Fibroblast of lung (primary cell): ENCODE measurements around the gene DRG2. TPM values are rescaled to one million over a fixed set of nuclear protein-coding genes. Genes with fewer than 3 reads are reported as not detected.

Source experiments
- DNase-seq, 2 donors: peaks; one replicate each; pipeline versions ENCODE4 v3.0.0 to v3.0.0-alpha.2; 2010; ENCODE audit warnings: low read depth in 2 of 2
- H2AFZ ChIP-seq: 2 replicates; pipeline ENCODE4 v1.5.1; 2012; ENCODE audit warnings: low read length, control low read depth, inconsistent platforms
- H3K27ac ChIP-seq: 2 replicates; pipeline ENCODE4 v1.5.1; 2011; ENCODE audit warnings: low read length, control low read depth; ENCODE audit not compliant: insufficient read depth
- H3K27me3 ChIP-seq: 2 replicates; pipeline ENCODE4 v1.5.1; 2011; ENCODE audit warnings: mild to moderate bottlenecking, low read length; ENCODE audit not compliant: control insufficient read depth, insufficient read depth
- H3K36me3 ChIP-seq: 2 replicates; pipeline ENCODE4 v1.5.1; 2011; ENCODE audit warnings: low read length; ENCODE audit not compliant: control insufficient read depth, insufficient read depth
- H3K4me1 ChIP-seq: 2 replicates; pipeline ENCODE4 v1.5.1; 2011; ENCODE audit warnings: low read length; ENCODE audit not compliant: control insufficient read depth, insufficient read depth; ENCODE audit errors: extremely low read depth
- H3K4me2 ChIP-seq: 2 replicates; pipeline ENCODE4 v1.5.1; 2011; ENCODE audit warnings: low read length, control low read depth; ENCODE audit not compliant: insufficient read depth; ENCODE audit errors: extremely low read depth
- H3K4me3 ChIP-seq, 4 experiments: fragments of 200-600 bp in 1 of 4; sonication (generic) in 1 of 4; replicated peaks in 1 of 4; 2 replicates each; pipeline ENCODE4 v1.5.1; 2011 to 2016; ENCODE audit warnings: low read length in 4 of 4, low read depth in 3 of 4, mild to moderate bottlenecking in 3 of 4, control low read depth in 2 of 4, inconsistent platforms in 1 of 4, mixed read lengths in 1 of 4; ENCODE audit not compliant: insufficient read depth in 1 of 4; ENCODE audit errors: control extremely low read depth in 1 of 4
- H3K79me2 ChIP-seq: 2 replicates; pipeline ENCODE4 v1.5.1; 2012; ENCODE audit warnings: mild to moderate bottlenecking, low read length, inconsistent platforms; ENCODE audit not compliant: control insufficient read depth, insufficient read depth
- H3K9ac ChIP-seq: 2 replicates; pipeline ENCODE4 v1.5.1; 2011; ENCODE audit warnings: mild to moderate bottlenecking, low read length, control low read depth; ENCODE audit not compliant: insufficient read depth
- H3K9me3 ChIP-seq: 2 replicates; pipeline ENCODE4 v1.5.1; 2012; ENCODE audit warnings: low read depth, low read length; ENCODE audit not compliant: control insufficient read depth, insufficient read depth
- H4K20me1 ChIP-seq: 2 replicates; pipeline ENCODE4 v1.5.1; 2011; ENCODE audit warnings: low read length; ENCODE audit not compliant: control insufficient read depth, insufficient read depth; ENCODE audit errors: extremely low read depth
- EZH2 ChIP-seq: IDR thresholded peaks from 2 replicates; pipeline ENCODE4 v1.5.1; 2012; ENCODE audit warnings: low read length, control low read depth, mild to moderate bottlenecking; ENCODE audit errors: missing control alignments
- polyA plus RNA-seq, 2 donors: library from polyadenylated mRNA; depleted of rRNA in 1 of 2; stranded (reverse) in 1 of 2; unstranded in 1 of 2; fragments of >200 nt; gene quantifications; 2 replicates each; pipeline ENCODE4 v1.2.1, GENCODE V29; 2011 to 2012; ENCODE audit warnings: missing spikeins in 1 of 2
- total RNA-seq: library from RNA; depleted of rRNA; stranded (reverse); fragments of >200 nt; gene quantifications from 2 replicates; pipeline ENCODE4 v1.2.1, GENCODE V29; 2014
- TF ChIP-seq, protein P1 (sequence below), 2 donors: IDR thresholded peaks in 1 of 2; conservative IDR thresholded peaks in 1 of 2; 1 replicate in 1 of 2; 2 replicates in 1 of 2; pipeline ENCODE4 v1.5.1; 2011 to 2012; ENCODE audit warnings: low read length in 2 of 2, control low read depth in 1 of 2, inconsistent platforms in 1 of 2, low read depth in 1 of 2, mild to moderate bottlenecking in 1 of 2

DRG2 gene
- total and polyA plus RNA-seq, 2 donors (not counting 1 experiment from before 2014, with no cell fraction given), result 26.7 to 30.1 TPM

DNA sequence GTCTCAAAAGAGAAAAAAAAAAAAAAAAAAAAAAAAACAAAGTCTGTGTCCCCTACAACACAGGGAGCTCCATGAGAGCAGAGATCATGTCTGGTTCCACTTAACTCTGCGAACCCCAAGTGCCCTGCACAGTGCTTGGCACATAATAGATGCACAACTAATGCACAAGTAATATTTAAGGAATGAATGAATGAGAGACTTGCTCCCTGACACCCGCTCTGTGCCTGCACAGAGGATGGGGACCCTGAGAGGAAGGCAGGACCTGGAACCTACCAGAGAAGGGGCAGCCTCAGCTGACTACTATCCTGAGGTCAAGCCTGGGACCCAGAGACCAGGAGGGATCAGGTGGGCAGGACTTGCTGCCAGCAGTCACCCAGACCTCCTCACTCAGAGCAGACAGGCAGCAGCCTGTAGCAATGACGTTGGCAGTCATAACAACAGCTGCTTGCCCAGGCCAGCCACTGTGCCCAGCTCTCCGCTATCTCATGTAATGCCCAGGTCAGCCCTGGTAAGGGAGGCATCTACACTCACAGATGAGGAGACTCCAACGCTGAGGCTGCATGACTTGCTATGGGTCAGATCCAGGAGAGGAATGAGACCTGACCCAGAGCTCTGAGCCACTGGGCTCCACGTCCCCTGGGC lies 23.7 kb downstream of the DRG2 start:
- H3K4me1 ChIP-seq, result no peaks in the 10 kb centered on the region
- no peak overlapping the region for H3K9ac ChIP-seq
- no peaks in the 10 kb centered on the region for H3K9me3 ChIP-seq
- DNase-seq, result no peak
- H3K79me2 ChIP-seq, result no peaks in the 10 kb centered on the region
- H3K27me3 ChIP-seq, result peaks cover 4% of the 10 kb centered on the region
- H3K36me3 ChIP-seq, result no peaks in the 10 kb centered on the region
- H3K4me3 ChIP-seq, result no peak overlapping the region
- no peak overlapping the region for H3K4me2 ChIP-seq
- H2AFZ ChIP-seq, result no peak overlapping the region
- H3K27ac ChIP-seq, result no peak overlapping the region
- no peaks in the 10 kb centered on the region for H4K20me1 ChIP-seq
- TF ChIP-seq, protein P1, sequence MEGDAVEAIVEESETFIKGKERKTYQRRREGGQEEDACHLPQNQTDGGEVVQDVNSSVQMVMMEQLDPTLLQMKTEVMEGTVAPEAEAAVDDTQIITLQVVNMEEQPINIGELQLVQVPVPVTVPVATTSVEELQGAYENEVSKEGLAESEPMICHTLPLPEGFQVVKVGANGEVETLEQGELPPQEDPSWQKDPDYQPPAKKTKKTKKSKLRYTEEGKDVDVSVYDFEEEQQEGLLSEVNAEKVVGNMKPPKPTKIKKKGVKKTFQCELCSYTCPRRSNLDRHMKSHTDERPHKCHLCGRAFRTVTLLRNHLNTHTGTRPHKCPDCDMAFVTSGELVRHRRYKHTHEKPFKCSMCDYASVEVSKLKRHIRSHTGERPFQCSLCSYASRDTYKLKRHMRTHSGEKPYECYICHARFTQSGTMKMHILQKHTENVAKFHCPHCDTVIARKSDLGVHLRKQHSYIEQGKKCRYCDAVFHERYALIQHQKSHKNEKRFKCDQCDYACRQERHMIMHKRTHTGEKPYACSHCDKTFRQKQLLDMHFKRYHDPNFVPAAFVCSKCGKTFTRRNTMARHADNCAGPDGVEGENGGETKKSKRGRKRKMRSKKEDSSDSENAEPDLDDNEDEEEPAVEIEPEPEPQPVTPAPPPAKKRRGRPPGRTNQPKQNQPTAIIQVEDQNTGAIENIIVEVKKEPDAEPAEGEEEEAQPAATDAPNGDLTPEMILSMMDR (conservative IDR thresholded peaks at IDR 0.05 in 1 of 2, IDR thresholded peaks at IDR 0.05 in 1 of 2; ENCODE audit: low read depth in 1 of 2, low read length in 2 of 2), result no peak
- TF ChIP-seq EZH2, result no peak

DNA sequence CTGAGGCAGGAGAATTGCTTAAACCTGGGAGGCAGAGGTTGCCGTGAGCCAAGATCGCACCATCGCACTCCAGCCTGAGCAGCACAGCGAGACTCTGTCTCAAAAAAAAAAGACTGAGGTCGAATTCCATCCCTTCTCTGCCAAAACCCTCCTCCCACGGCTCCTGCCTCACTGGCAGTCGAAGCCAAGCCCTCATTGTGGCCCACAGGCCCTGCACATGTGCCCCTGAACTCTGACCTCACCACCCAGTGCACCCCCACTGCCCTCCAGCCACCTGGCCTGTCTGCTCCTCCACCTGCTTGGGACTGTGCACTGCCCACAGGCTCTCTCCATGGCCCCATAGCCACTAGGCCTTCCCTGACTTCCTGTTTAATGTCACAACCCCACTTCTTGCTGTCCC lies 27.8 kb downstream of the DRG2 start:
- no peaks in the 10 kb centered on the region for H3K79me2 ChIP-seq
- no peaks in the 10 kb centered on the region for H3K4me1 ChIP-seq
- no peaks in the 10 kb centered on the region for H4K20me1 ChIP-seq
- no peaks in the 10 kb centered on the region for H3K36me3 ChIP-seq
- no peak overlapping the region for H3K4me3 ChIP-seq
- no peak overlapping the region for H3K27ac ChIP-seq
- no peak for DNase-seq
- H2AFZ ChIP-seq, result no peak overlapping the region
- TF ChIP-seq, protein P1 (conservative IDR thresholded peaks at IDR 0.05 in 1 of 2, IDR thresholded peaks at IDR 0.05 in 1 of 2; ENCODE audit: low read depth in 1 of 2, low read length in 2 of 2), result no peak
- no peak for TF ChIP-seq EZH2
- H3K9ac ChIP-seq, result no peak overlapping the region
- no peak overlapping the region for H3K4me2 ChIP-seq
- no peaks in the 10 kb centered on the region for H3K9me3 ChIP-seq
- peaks cover 4% of the 10 kb centered on the region for H3K27me3 ChIP-seq

DNA sequence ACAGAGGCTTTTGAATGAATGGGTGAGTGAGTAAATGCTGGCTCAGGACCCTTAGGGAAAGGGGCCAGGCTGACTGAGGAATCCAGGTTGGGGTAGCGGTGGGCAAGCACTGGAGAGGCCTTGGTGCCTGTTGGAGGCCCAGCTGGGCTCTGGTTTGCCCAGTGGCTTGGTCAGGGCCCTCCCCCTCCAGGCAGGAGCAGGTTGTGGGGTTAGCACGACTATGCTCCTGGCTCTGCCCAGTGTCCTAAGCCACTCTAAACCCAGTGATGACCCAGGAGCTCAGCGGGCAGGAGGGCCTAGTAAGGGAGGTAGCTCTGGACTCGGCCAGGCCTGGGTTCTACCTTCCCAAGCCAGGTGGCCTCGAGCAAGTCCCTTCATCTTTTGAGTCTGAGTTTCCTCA lies 28.3 kb downstream of the DRG2 start:
- Histone ChIP-seq H3K4me3 (no peak overlapping the region), H3K27ac (no peak overlapping the region), H3K9ac (no peak overlapping the region), H3K79me2 (no peaks in the 10 kb centered on the region), H3K9me3 (no peaks in the 10 kb centered on the region), H2AFZ (no peak overlapping the region), H3K36me3 (no peaks in the 10 kb centered on the region), H3K27me3 (no peaks in the 10 kb centered on the region), H3K4me2 (no peak overlapping the region), H3K4me1 (no peaks in the 10 kb centered on the region), H4K20me1 (no peaks in the 10 kb centered on the region)
- TF ChIP-seq, protein P1 (conservative IDR thresholded peaks at IDR 0.05 in 1 of 2, IDR thresholded peaks at IDR 0.05 in 1 of 2; ENCODE audit: low read depth in 1 of 2, low read length in 2 of 2), result no peak
- TF ChIP-seq EZH2, result no peak
- no peak for DNase-seq
